GM12891 (cell line): Measurements from ENCODE around the gene ZNF536.

Experiments
- DNase-seq: peaks from one replicate; pipeline ENCODE4 v3.0.0; 2011; ENCODE audit warnings: low spot score; ENCODE audit not compliant: insufficient read length
- FAIRE-seq: peaks from 2 replicates; lab custom pipeline; 2011; peaks lifted over from hg19 to GRCh38; lab: Jason Lieb, UNC
- PAX5 ChIP-seq: IDR thresholded peaks from 2 replicates; pipeline ENCODE4 v1.6.1; 2011; ENCODE audit warnings: low read length, moderate library complexity, mild to moderate bottlenecking; ENCODE audit not compliant: insufficient read depth, severe bottlenecking
- POLR2A ChIP-seq: IDR thresholded peaks from 2 replicates; pipeline ENCODE4 v1.6.1; 2011; ENCODE audit warnings: low read depth, low read length, control low read depth
- POLR2AphosphoS5 ChIP-seq: IDR thresholded peaks from 2 replicates; pipeline ENCODE4 v1.6.1; 2011; ENCODE audit warnings: low read depth, low read length, control low read depth
- POU2F2 ChIP-seq: IDR thresholded peaks from 2 replicates; pipeline ENCODE4 v1.6.1; 2011; ENCODE audit warnings: low read depth, mild to moderate bottlenecking, control low read depth, low read length, moderate library complexity
- SPI1 ChIP-seq: IDR thresholded peaks from 2 replicates; pipeline ENCODE4 v1.6.1; 2011; ENCODE audit warnings: low read depth, low read length, control low read depth
- TAF1 ChIP-seq: IDR thresholded peaks from 2 replicates; pipeline ENCODE4 v1.6.1; 2011; ENCODE audit warnings: low read depth, low read length, control low read depth

Gene ZNF536

GRCh38 chr19:30353394-30353945, 18.7 kb upstream of the ZNF536 start:
- no peak for FAIRE-seq
- TF ChIP-seq POLR2A (no peak), POLR2AphosphoS5 (no peak), SPI1 (no peak), TAF1 (no peak), POU2F2 (no peak)
- no peak for DNase-seq

- DNase-seq (no peak), FAIRE-seq (no peak)
- TF ChIP-seq SPI1 (no peak), TAF1 (no peak), POLR2A (no peak), POU2F2 (no peak), POLR2AphosphoS5 (no peak), PAX5 (no peak)
Measured at GRCh38 chr19:30355586-30355985, 16.6 kb upstream of the ZNF536 start.

- no peak for FAIRE-seq
Measured at GRCh38 chr19:30356951-30357579, 15.1 kb upstream of the ZNF536 start.

GRCh38 chr19:30357580-30357954, 14.6 kb upstream of the ZNF536 start:
- no peak for FAIRE-seq
- DNase-seq, result no peak
- TF ChIP-seq POU2F2 (no peak), TAF1 (no peak), PAX5 (no peak), POLR2AphosphoS5 (no peak), SPI1 (no peak), POLR2A (no peak)

More at GRCh38 chr19:30356951-30357579, 15.1 kb upstream of the ZNF536 start:
- no peak for DNase-seq
- TF ChIP-seq POLR2A (no peak), PAX5 (no peak), SPI1 (no peak), TAF1 (no peak), POLR2AphosphoS5 (no peak), POU2F2 (no peak)

- no peak for FAIRE-seq
- no peak for TF ChIP-seq POLR2A
Measured at GRCh38 chr19:30358319-30358718, 13.9 kb upstream of the ZNF536 start.

GRCh38 chr19:30358821-30359580, 13.2 kb upstream of the ZNF536 start:
- DNase-seq (no peak), FAIRE-seq (no peak)
- no peak for TF ChIP-seq TAF1
- no peak for TF ChIP-seq SPI1
- no peak for TF ChIP-seq POLR2AphosphoS5
- no peak for TF ChIP-seq POU2F2
- no peak for TF ChIP-seq PAX5
- TF ChIP-seq POLR2A, result no peak

More at GRCh38 chr19:30358319-30358718, 13.9 kb upstream of the ZNF536 start:
- DNase-seq, result no peak

- FAIRE-seq, result no peak
- DNase-seq, result no peak
- TF ChIP-seq TAF1 (no peak), POU2F2 (no peak), POLR2AphosphoS5 (no peak), SPI1 (no peak), PAX5 (no peak), POLR2A (no peak)
Measured at GRCh38 chr19:30359936-30360335, 12.2 kb upstream of the ZNF536 start.

- TF ChIP-seq POLR2AphosphoS5 (no peak), TAF1 (no peak), PAX5 (no peak), POLR2A (no peak), POU2F2 (no peak), SPI1 (no peak)
- FAIRE-seq (no peak), DNase-seq (no peak)
Measured at GRCh38 chr19:30360376-30361106, 11.6 kb upstream of the ZNF536 start.

- DNase-seq (no peak), FAIRE-seq (no peak)
- TF ChIP-seq TAF1 (no peak), POLR2AphosphoS5 (no peak), SPI1 (no peak), PAX5 (no peak), POLR2A (no peak), POU2F2 (no peak)
Measured at GRCh38 chr19:30361107-30361447, 11.1 kb upstream of the ZNF536 start.

- FAIRE-seq (no peak), DNase-seq (no peak)
- no peak for TF ChIP-seq POLR2A
Measured at GRCh38 chr19:30361721-30362120, 10.5 kb upstream of the ZNF536 start.
